CD14-positive monocyte (primary cell): Measurements from ENCODE around the gene DNAJC11. TPM values are rescaled to one million over a fixed set of nuclear protein-coding genes. Genes with fewer than 3 reads are reported as not detected.
"Not testable (repeated sequence)": the region's sequence is repeated elsewhere in the genome, so short reads cannot be mapped to it uniquely, and the experiment has no call there.

Experiments
- DNase-seq, 3 donors: peaks; one replicate each; pipeline ENCODE4 v3.0.0-alpha.2; 2011 to 2022
- H2AFZ ChIP-seq: 2 replicates; pipeline ENCODE4 v1.6.0; 2012; ENCODE audit warnings: mild to moderate bottlenecking, low read depth, low read length, inconsistent platforms; ENCODE audit not compliant: insufficient read depth, poor library complexity, severe bottlenecking
- H3K27ac ChIP-seq, 2 donors: 1 replicate in 1 of 2; 2 replicates in 1 of 2; pipeline ENCODE4 v1.5.1; 2012 to 2013; ENCODE audit warnings: low read length in 2 of 2, control low read depth in 1 of 2, inconsistent platforms in 1 of 2, low read depth in 1 of 2, mild to moderate bottlenecking in 1 of 2
- H3K27me3 ChIP-seq, 2 donors: one replicate each; pipeline versions ENCODE4 v1.6.0 to v1.6.1; 2011 to 2013; ENCODE audit warnings: low read length in 2 of 2; ENCODE audit not compliant: control insufficient read depth in 2 of 2, insufficient read depth in 2 of 2
- H3K36me3 ChIP-seq, 2 donors: replicated peaks in 1 of 2; 1 replicate in 1 of 2; 2 replicates in 1 of 2; pipeline versions ENCODE4 v1.5.1 to v1.6.1; 2012 to 2013; ENCODE audit warnings: low read length in 2 of 2, control low read depth in 1 of 2, inconsistent platforms in 1 of 2, mild to moderate bottlenecking in 1 of 2; ENCODE audit not compliant: insufficient read depth in 2 of 2, control insufficient read depth in 1 of 2
- H3K4me1 ChIP-seq, 2 donors: 1 replicate in 1 of 2; 2 replicates in 1 of 2; pipeline versions ENCODE4 v1.5.1 to v1.6.1; 2012 to 2013; ENCODE audit warnings: low read length in 2 of 2, control low read depth in 1 of 2, inconsistent platforms in 1 of 2, mild to moderate bottlenecking in 1 of 2, moderate library complexity in 1 of 2; ENCODE audit not compliant: insufficient read depth in 2 of 2, control insufficient read depth in 1 of 2
- H3K4me2 ChIP-seq: replicated peaks from 2 replicates; pipeline ENCODE3; 2012; ENCODE audit warnings: low read length, moderate library complexity, mild to moderate bottlenecking; ENCODE audit not compliant: poor library complexity, severe bottlenecking; ENCODE audit errors: extremely low read depth
- H3K4me3 ChIP-seq, 3 experiments: fragments of 200-600 bp in 1 of 3; sonication (generic) in 1 of 3; replicated peaks in 1 of 3; 1 replicate in 2 of 3; 2 replicates in 1 of 3; pipeline ENCODE4 v1.5.1; 2011 to 2013; ENCODE audit warnings: low read length in 3 of 3, mild to moderate bottlenecking in 3 of 3, control low read depth in 2 of 3, low read depth in 2 of 3, inconsistent platforms in 1 of 3, moderate library complexity in 1 of 3
- H3K79me2 ChIP-seq: 2 replicates; pipeline ENCODE4 v1.6.0; 2012; ENCODE audit warnings: mild to moderate bottlenecking, control low read depth, inconsistent platforms, low read length, moderate library complexity; ENCODE audit not compliant: insufficient read depth
- H3K9ac ChIP-seq: 2 replicates; pipeline ENCODE4 v1.6.0; 2017; ENCODE audit warnings: low read length, mild to moderate bottlenecking; ENCODE audit not compliant: insufficient read depth, poor library complexity, severe bottlenecking
- H3K9me3 ChIP-seq, 2 donors: replicated peaks in 1 of 2; 1 replicate in 1 of 2; 2 replicates in 1 of 2; pipeline versions ENCODE4 v1.5.1 to v1.6.1; 2012 to 2013; ENCODE audit warnings: low read length in 2 of 2, control low read depth in 1 of 2; ENCODE audit not compliant: control insufficient read depth in 1 of 2, insufficient read depth in 1 of 2
- H4K20me1 ChIP-seq: 2 replicates; pipeline ENCODE4 v1.6.0; 2012; ENCODE audit warnings: mild to moderate bottlenecking, low read length, control low read depth, moderate library complexity; ENCODE audit not compliant: insufficient read depth
- H3K27ac Mint-ChIP-seq, 7 donors: one replicate each; pipeline ENCODE4 v1.8.0; 2020; ENCODE audit warnings: mild to moderate bottlenecking in 7 of 7, mixed read lengths in 7 of 7, moderate library complexity in 6 of 7, inconsistent platforms in 2 of 7
- H3K27me3 Mint-ChIP-seq, 3 donors: one replicate each; pipeline ENCODE4 v1.8.0; 2021 to 2022; ENCODE audit warnings: low read depth in 3 of 3, mild to moderate bottlenecking in 3 of 3, mixed read lengths in 3 of 3, moderate library complexity in 3 of 3, inconsistent platforms in 1 of 3
- H3K36me3 Mint-ChIP-seq, 2 donors: one replicate each; pipeline ENCODE4 v1.8.0; 2020; ENCODE audit warnings: mixed read lengths in 2 of 2, inconsistent platforms in 1 of 2, mild to moderate bottlenecking in 1 of 2
- H3K4me1 Mint-ChIP-seq: one replicate; pipeline ENCODE4 v1.8.0; 2020; ENCODE audit warnings: mild to moderate bottlenecking, mixed read lengths
- H3K4me3 Mint-ChIP-seq, 2 donors: one replicate each; pipeline ENCODE4 v1.8.0; 2020; ENCODE audit warnings: mild to moderate bottlenecking in 2 of 2, mixed read lengths in 2 of 2, moderate library complexity in 1 of 2
- H3K9me3 Mint-ChIP-seq, 7 donors: one replicate each; pipeline ENCODE4 v1.8.0; 2020 to 2022; ENCODE audit warnings: mixed read lengths in 7 of 7, mild to moderate bottlenecking in 6 of 7, moderate library complexity in 6 of 7, inconsistent platforms in 2 of 7
- CTCF ChIP-seq: fragments of 200-600 bp; IDR thresholded peaks from one replicate; pipeline ENCODE4 v1.8.0; 2022; ENCODE audit warnings: antibody characterized with exemption, mild to moderate bottlenecking
- WGBS: methylation state at CpG from one replicate; pipeline ENCODE4 v1.1.5; 2013; ENCODE audit warnings: missing lambda C conversion rate; ENCODE audit not compliant: insufficient coverage; 5-methylcytosine and 5-hydroxymethylcytosine counted together
- intact Hi-C, 2 donors: fragments of 100-400 bp; cut with micrococcal nuclease; formaldehyde crosslinking; loops; one replicate each; pipeline versions ENCODE4 v1.15.0 to v1.15.1; 2023
- polyA plus RNA-seq, 3 donors: library from polyadenylated mRNA; depleted of rRNA in 1 of 3; unstranded in 2 of 3; stranded (reverse) in 1 of 3; fragments of 300-500 nt in 2 of 3; fragments of >200 nt in 1 of 3; fragmentation: Illumina TruSeq in 2 of 3; gene quantifications; 1 replicate in 2 of 3; 2 replicates in 1 of 3; pipeline ENCODE4 v1.2.3, GENCODE V29; 2012 to 2021

The DNAJC11 gene
- polyA plus RNA-seq, 3 donors, result 9.7 to 19.9 (median 15.8) TPM

GRCh38 chr1:6645018-6645417, 56.6 kb downstream of the DNAJC11 start:
- Histone ChIP-seq H3K9ac (no peak overlapping the region), H4K20me1 (no peaks in the 10 kb centered on the region), H3K79me2 (no peaks in the 10 kb centered on the region), H2AFZ (no peak overlapping the region), H3K27me3 (no peaks in the 10 kb centered on the region), H3K27ac (no peak overlapping the region), H3K9me3 (no peaks in the 10 kb centered on the region), H3K36me3 (peaks cover 35 to 58% of the 10 kb centered on the region in 2 donors), H3K4me3 (no peak overlapping the region), H3K4me2 (no peak overlapping the region), H3K4me1 (no peaks in the 10 kb centered on the region)
- intact Hi-C loops, result no loop called here
- no peak overlapping the region for H3K27ac Mint-ChIP-seq
- no peaks in the 10 kb centered on the region for H3K9me3 Mint-ChIP-seq
- H3K27me3 Mint-ChIP-seq, result peaks cover 0 to 5% (median 0%) of the 10 kb centered on the region in 3 donors
- H3K4me1 Mint-ChIP-seq, result no peaks in the 10 kb centered on the region
- DNase-seq, result no peak
- no peak for TF ChIP-seq CTCF
- 100% methylated on average over 2 of the region's 7 CpGs for WGBS
- no peak overlapping the region for H3K4me3 Mint-ChIP-seq
- peaks cover 47 to 76% of the 10 kb centered on the region in 2 donors for H3K36me3 Mint-ChIP-seq

GRCh38 chr1:6640867-6641266, 60.7 kb downstream of the DNAJC11 start:
- H3K4me2 ChIP-seq, H3K4me1 ChIP-seq, H3K9ac ChIP-seq, H3K4me3 ChIP-seq, H3K9me3 ChIP-seq, intact Hi-C loops, H3K27me3 Mint-ChIP-seq, H3K27ac ChIP-seq, H3K79me2 ChIP-seq, H4K20me1 ChIP-seq, DNase-seq, H3K9me3 Mint-ChIP-seq, H3K4me1 Mint-ChIP-seq, H2AFZ ChIP-seq, H3K4me3 Mint-ChIP-seq, H3K27me3 ChIP-seq: not testable (repeated sequence)
- no CpG with 5 or more reads among the region's 3 CpGs for WGBS
- peaks cover 83 to 99% of the 10 kb centered on the region in 2 donors for H3K36me3 Mint-ChIP-seq
- H3K36me3 ChIP-seq, result peaks cover 64 to 93% of the 10 kb centered on the region in 2 donors
- peak overlapping the region in 2 of 7 donors; percentile 38 to 43 for H3K27ac Mint-ChIP-seq
